ENCODE data around the gene FOXN4.
A peak's percentile ranks its signal among the peaks of the same experiment; 100 is the strongest.

Gene FOXN4

GRCh38 chr12:109308534-109309380 is at the start of gene FOXN4:
TSS of gene FOXN4 (minus strand) at chr12:109309284. CDS start at chr12:109308321, 963 bp downstream.
- peak within 1 kb of the TSS; percentile 64 for H3K4me3 ChIP-seq
- no peaks in the 10 kb centered on the region for H3K36me3 ChIP-seq
- peaks cover 43% of the 10 kb centered on the region for H4K20me1 ChIP-seq
- no peak within 1 kb of the TSS for H3K27ac ChIP-seq
- no peak within 1 kb of the TSS for H3K9ac ChIP-seq
- peaks cover 28% of the 10 kb centered on the region for H3K4me1 ChIP-seq
- no peak for TF ChIP-seq Cebpa-rat (IDR thresholded peaks at IDR 0.05)
- peak within 1 kb of the TSS; percentile 94 for H3K4me2 ChIP-seq
- H3K9me3 ChIP-seq, result no peaks in the 10 kb centered on the region
- H3K27me3 ChIP-seq, result peaks cover 75% of the 10 kb centered on the region

- Histone ChIP-seq H3K9ac (no peak overlapping the region), H3K27me3 (no peaks in the 10 kb centered on the region), H3K4me1 (no peaks in the 10 kb centered on the region), H3K27ac (no peak overlapping the region), H3K4me2 (no peak overlapping the region), H4K20me1 (no peaks in the 10 kb centered on the region), H3K36me3 (no peaks in the 10 kb centered on the region), H3K9me3 (no peaks in the 10 kb centered on the region), H3K4me3 (no peak overlapping the region)
- no peak for TF ChIP-seq Cebpa-rat (IDR thresholded peaks at IDR 0.05)
These were observed 49.2 kb upstream of the FOXN4 start for GRCh38 chr12:109358154-109358869.

- Histone ChIP-seq H3K36me3 (no peaks in the 10 kb centered on the region), H4K20me1 (no peaks in the 10 kb centered on the region), H3K4me1 (no peaks in the 10 kb centered on the region), H3K27me3 (no peaks in the 10 kb centered on the region), H3K9ac (no peak overlapping the region), H3K27ac (no peak overlapping the region), H3K4me2 (no peak overlapping the region), H3K9me3 (no peaks in the 10 kb centered on the region), H3K4me3 (no peak overlapping the region)
- no peak for TF ChIP-seq Cebpa-rat (IDR thresholded peaks at IDR 0.05)
These were observed 47.9 kb upstream of the FOXN4 start for GRCh38 chr12:109357032-109357431.

GRCh38 chr12:109356577-109356976 is 47.5 kb upstream of the FOXN4 start:
- H3K27me3 ChIP-seq, result no peaks in the 10 kb centered on the region
- H3K9me3 ChIP-seq, result no peaks in the 10 kb centered on the region
- TF ChIP-seq Cebpa-rat (IDR thresholded peaks at IDR 0.05), result no peak

GRCh38 chr12:109352184-109352583 is 43.1 kb upstream of the FOXN4 start:
- no peaks in the 10 kb centered on the region for H3K9me3 ChIP-seq
- no peak overlapping the region for H3K4me2 ChIP-seq
- no peak overlapping the region for H3K9ac ChIP-seq
- no peaks in the 10 kb centered on the region for H3K36me3 ChIP-seq
- no peaks in the 10 kb centered on the region for H3K4me1 ChIP-seq
- H3K27ac ChIP-seq, result no peak overlapping the region
- no peak overlapping the region for H3K4me3 ChIP-seq
- no peaks in the 10 kb centered on the region for H3K27me3 ChIP-seq
- no peak for TF ChIP-seq Cebpa-rat (IDR thresholded peaks at IDR 0.05)
- no peaks in the 10 kb centered on the region for H4K20me1 ChIP-seq

More at GRCh38 chr12:109356577-109356976, 47.5 kb upstream of the FOXN4 start:
- H3K4me1 ChIP-seq, result no peaks in the 10 kb centered on the region
- no peak overlapping the region for H3K27ac ChIP-seq
- no peak overlapping the region for H3K4me3 ChIP-seq
- H3K4me2 ChIP-seq, result no peak overlapping the region
- H4K20me1 ChIP-seq, result no peaks in the 10 kb centered on the region
- H3K9ac ChIP-seq, result no peak overlapping the region
- no peaks in the 10 kb centered on the region for H3K36me3 ChIP-seq

GRCh38 chr12:109347589-109347988 is 38.5 kb upstream of the FOXN4 start, which contains the start of gene MYO1H:
TSS of gene MYO1H (plus strand) at chr12:109347900. CDS start at chr12:109347961, 61 bp downstream.
- Histone ChIP-seq H3K36me3 (no peaks in the 10 kb centered on the region), H3K9ac (no peak within 1 kb of the TSS), H3K27me3 (no peaks in the 10 kb centered on the region), H3K27ac (no peak within 1 kb of the TSS), H3K4me2 (no peak within 1 kb of the TSS), H3K4me3 (no peak within 1 kb of the TSS), H3K9me3 (no peaks in the 10 kb centered on the region), H4K20me1 (no peaks in the 10 kb centered on the region), H3K4me1 (no peaks in the 10 kb centered on the region)
- no peak for TF ChIP-seq Cebpa-rat (IDR thresholded peaks at IDR 0.05)

- Histone ChIP-seq H3K9ac (no peak overlapping the region), H3K4me1 (no peaks in the 10 kb centered on the region), H3K27me3 (no peaks in the 10 kb centered on the region), H3K4me3 (no peak overlapping the region), H3K9me3 (no peaks in the 10 kb centered on the region), H3K27ac (no peak overlapping the region), H3K4me2 (no peak overlapping the region), H4K20me1 (no peaks in the 10 kb centered on the region), H3K36me3 (no peaks in the 10 kb centered on the region)
- no peak for TF ChIP-seq Cebpa-rat (IDR thresholded peaks at IDR 0.05)
These were observed 37.8 kb upstream of the FOXN4 start for GRCh38 chr12:109346920-109347319.

- TF ChIP-seq Cebpa-rat (IDR thresholded peaks at IDR 0.05), result no peak
- no peaks in the 10 kb centered on the region for H3K9me3 ChIP-seq
- H3K27me3 ChIP-seq, result no peaks in the 10 kb centered on the region
- H3K9ac ChIP-seq, result no peak overlapping the region
- H3K27ac ChIP-seq, result no peak overlapping the region
- no peak overlapping the region for H3K4me3 ChIP-seq
- H3K4me2 ChIP-seq, result no peak overlapping the region
- H3K36me3 ChIP-seq, result no peaks in the 10 kb centered on the region
- no peaks in the 10 kb centered on the region for H3K4me1 ChIP-seq
- no peaks in the 10 kb centered on the region for H4K20me1 ChIP-seq
These were observed 36.3 kb upstream of the FOXN4 start for GRCh38 chr12:109345428-109345827.

- Histone ChIP-seq H3K9ac (no peak overlapping the region), H4K20me1 (no peaks in the 10 kb centered on the region)
These were observed 34.6 kb upstream of the FOXN4 start for GRCh38 chr12:109343677-109344076.

GRCh38 chr12:109336593-109336992 is 27.5 kb upstream of the FOXN4 start:
- H3K36me3 ChIP-seq, result no peaks in the 10 kb centered on the region
- H3K4me1 ChIP-seq, result no peaks in the 10 kb centered on the region
- no peak overlapping the region for H3K4me3 ChIP-seq
- H3K4me2 ChIP-seq, result no peak overlapping the region
- no peak overlapping the region for H3K9ac ChIP-seq
- no peaks in the 10 kb centered on the region for H4K20me1 ChIP-seq
- no peak for TF ChIP-seq Cebpa-rat (IDR thresholded peaks at IDR 0.05)
- no peak overlapping the region for H3K27ac ChIP-seq
- H3K9me3 ChIP-seq, result no peaks in the 10 kb centered on the region
- no peaks in the 10 kb centered on the region for H3K27me3 ChIP-seq

More at GRCh38 chr12:109343677-109344076, 34.6 kb upstream of the FOXN4 start:
- Histone ChIP-seq H3K9me3 (no peaks in the 10 kb centered on the region), H3K27ac (no peak overlapping the region), H3K4me1 (no peaks in the 10 kb centered on the region), H3K27me3 (no peaks in the 10 kb centered on the region), H3K4me2 (no peak overlapping the region), H3K4me3 (no peak overlapping the region), H3K36me3 (no peaks in the 10 kb centered on the region)
- no peak for TF ChIP-seq Cebpa-rat (IDR thresholded peaks at IDR 0.05)

All from BLaER1 (cell line).